ENCODE data around the gene KPNA6.
"Not testable (repeated sequence)": the region's sequence is repeated elsewhere in the genome, so short reads cannot be mapped to it uniquely, and the experiment has no call there.

KPNA6 gene

DNA sequence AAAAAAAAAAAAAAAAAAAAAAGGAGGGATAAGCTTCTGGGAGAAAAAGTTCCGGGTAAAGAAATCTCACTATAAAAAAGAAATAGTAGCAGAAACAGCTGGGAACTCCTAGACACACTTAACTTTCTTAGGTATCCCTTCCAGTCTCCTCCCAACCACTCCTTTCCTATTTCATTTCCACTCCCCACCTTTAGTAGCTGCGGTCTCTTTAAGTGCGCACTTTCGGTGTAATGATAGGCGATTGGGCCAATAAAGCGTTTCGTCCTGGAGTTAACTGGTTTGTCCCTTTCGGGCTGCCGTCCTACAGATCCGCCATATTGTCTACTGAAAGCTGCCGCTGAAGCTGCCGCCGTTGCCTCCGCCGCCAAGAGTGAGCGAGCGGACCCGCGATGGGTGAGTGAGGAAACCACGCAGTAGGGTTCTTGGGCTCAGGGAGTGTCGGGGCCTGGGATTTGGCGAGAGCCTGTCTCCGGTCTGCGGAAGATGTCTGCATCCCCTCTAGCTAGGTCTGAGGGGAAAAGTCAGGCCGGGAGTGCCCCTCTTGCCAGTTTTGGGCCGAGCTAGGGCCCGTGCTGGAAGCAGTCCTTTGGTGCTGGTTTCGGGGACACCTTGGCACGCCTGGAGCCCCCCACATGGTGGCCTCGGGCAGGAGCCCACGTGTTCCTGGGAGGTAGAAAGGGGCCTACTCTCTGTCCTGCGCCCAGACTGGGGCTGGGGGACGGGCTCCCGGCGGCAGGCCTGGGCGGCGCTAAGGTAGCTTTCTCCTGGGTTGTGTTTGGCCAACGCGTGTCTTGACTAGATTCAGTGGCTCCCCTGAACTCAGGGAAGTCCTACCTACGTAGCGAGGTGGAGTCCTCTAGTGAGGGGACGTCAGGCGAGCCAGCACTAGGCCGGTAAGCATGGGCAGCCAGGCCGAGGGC is at the start of gene KPNA6:
TSS of gene KPNA6 (plus strand) at position 315 of the 920 bp plus-strand sequence. CDS start at position 390, 75 bp downstream.
- DNase-seq (ENCODE audit: low read depth in 2 of 2, low spot score in 1 of 2), result peak; percentile 76 to 81

DNA sequence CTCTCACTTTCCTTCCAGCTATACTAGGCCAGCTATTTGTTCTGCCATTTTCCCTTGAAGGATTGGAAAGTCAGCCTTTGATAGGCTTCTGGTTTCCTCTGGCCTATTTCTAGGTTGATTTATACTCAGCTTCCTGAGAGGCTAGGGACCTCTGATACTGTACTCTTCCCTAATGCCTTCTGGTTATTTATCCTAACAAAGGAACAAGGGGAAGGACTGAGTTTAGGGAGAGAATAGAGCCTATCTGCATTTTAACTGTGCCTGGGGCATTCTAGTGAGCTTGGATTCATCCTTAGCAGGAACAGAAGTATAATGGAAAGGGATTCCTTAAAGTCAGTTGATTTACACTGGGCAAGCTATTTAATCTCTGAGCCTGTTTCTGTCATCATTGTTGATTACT is 46.9 kb upstream of the KPNA6 start:
- no peak for DNase-seq (ENCODE audit: low read depth in 2 of 2, low spot score in 1 of 2)

DNA sequence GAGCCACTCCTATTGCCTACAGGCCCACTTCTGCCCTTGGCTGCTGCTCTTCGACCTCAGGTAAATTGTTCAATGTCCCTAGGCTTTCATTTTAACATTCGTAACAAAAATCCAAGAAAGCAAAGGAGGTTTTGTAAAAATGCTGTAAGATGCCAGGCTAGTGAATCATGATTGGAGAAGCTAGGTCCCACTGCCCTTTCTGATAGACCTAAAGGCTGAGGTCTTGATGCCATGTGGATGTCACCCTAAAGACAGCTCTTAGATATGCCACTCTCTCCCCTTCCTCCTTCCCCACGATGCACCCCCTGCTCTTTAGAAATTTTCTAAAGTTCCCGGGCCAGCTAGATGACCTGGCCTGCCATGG is 45.0 kb upstream of the KPNA6 start:
- DNase-seq (ENCODE audit: low read depth in 2 of 2, low spot score in 1 of 2), result no peak

DNA sequence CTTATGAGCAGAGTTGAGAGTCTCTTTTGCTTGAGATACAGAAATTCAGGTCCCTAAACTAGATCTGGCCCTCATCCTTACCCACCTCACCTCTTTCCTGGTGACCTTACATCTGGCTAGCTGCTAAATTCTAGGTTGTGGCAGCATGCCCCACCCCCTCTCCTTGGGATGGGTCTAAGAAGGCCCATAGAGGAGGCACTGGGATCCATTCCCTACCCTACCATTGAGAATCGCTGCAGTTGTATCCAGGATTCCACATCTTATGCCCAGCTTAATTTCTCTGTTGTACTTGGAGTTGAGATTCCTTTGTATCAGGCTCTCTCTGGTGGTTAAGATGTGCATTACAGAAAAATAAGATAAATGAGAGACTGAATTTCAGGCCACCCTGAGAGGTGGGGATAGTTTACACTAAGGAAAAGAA is 44.6 kb upstream of the KPNA6 start:
- DNase-seq (ENCODE audit: low read depth in 2 of 2, low spot score in 1 of 2), result no peak

DNA sequence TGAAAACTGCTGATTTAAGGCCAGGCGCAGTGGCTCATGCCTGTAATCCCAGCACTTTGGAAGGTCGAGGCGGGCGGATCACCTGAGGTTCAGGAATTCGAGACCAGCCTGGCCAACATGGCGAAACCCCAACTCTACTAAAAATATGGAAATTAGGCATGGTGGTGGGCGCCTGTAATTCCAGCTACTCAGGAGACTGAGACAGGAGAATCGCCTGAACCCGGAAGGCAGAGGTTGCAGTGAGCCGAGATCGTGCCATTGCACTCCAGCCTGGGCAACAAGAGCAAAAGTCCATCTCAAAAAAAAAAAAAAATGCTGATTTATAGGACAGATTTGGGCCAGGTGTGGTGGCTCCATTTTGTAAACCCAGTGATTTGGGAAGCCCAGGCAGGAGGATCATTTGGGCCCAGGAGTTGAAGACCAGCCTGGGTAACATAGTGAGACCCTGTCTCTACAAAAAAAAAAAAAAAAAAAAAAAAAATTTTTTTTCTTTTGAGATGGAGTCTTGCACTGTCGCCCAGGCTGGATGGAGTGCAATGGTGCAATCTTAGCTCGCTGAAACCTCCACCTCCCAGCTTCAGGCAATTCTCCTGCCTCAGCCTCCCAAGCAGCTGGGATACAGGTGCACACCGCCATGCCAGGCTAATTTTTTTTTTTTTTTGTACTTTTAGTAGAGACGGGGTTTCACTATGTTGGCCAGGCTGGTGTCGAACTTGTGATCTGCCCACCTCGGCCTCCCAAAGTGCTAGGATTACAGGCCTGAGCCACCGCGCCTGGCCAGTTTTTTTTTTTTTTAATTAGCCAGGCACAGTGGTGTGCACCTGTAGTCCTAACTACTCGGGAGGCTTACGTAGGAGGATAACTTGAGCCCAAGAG is 42.0 kb upstream of the KPNA6 start:
- DNase-seq (ENCODE audit: low read depth in 2 of 2, low spot score in 1 of 2), result not testable (repeated sequence)

DNA sequence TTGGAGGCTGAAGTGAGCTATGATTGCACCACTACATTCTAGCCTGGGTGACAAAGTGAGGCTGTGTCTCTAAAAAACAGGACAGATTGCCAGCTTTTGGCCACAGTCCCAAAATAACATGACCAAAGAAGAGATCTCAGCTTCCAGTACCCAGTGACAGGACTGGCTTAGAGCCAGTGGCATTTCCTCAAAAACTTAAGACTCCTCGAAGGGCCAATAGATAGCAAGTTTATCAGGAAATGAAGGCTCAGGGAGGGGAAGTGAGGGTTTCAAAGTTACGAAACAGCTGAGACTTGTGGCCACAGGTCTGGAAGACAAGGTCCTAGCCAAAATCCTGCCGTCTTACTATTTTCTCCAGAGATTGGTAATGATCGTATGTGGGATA is 41.4 kb upstream of the KPNA6 start:
- no peak for DNase-seq (ENCODE audit: low read depth in 2 of 2, low spot score in 1 of 2)

DNA sequence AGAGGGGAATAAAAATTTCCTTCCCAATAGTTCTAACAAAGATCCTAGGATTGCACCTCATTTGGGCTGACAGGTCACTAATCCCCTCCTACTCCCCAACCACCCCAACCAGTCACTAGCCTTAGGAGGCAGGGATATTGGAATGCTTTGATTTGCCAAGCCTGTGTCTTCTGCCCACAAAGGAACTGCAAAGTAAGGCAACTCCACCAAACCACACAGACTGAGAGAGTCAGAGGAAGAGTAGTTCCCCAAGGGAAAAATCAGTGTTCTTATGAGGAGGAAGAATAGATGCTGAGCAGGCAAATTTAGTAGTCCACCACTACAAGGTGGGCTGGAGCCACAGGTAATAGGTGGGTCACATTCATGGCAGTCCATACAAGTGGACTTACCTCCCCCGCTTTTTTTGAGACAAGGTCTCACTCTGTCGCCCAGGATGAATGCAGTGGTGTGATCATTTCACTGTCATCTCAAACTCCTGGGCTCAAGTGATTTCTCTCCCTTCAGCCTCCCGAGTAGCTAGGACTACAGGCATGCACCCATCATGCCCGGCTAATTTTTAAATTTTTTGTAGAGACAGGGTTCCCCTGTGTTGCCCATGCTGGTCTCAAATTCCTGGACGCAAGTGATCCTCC is 38.8 kb upstream of the KPNA6 start:
- no peak for DNase-seq (ENCODE audit: low read depth in 2 of 2, low spot score in 1 of 2)

DNA sequence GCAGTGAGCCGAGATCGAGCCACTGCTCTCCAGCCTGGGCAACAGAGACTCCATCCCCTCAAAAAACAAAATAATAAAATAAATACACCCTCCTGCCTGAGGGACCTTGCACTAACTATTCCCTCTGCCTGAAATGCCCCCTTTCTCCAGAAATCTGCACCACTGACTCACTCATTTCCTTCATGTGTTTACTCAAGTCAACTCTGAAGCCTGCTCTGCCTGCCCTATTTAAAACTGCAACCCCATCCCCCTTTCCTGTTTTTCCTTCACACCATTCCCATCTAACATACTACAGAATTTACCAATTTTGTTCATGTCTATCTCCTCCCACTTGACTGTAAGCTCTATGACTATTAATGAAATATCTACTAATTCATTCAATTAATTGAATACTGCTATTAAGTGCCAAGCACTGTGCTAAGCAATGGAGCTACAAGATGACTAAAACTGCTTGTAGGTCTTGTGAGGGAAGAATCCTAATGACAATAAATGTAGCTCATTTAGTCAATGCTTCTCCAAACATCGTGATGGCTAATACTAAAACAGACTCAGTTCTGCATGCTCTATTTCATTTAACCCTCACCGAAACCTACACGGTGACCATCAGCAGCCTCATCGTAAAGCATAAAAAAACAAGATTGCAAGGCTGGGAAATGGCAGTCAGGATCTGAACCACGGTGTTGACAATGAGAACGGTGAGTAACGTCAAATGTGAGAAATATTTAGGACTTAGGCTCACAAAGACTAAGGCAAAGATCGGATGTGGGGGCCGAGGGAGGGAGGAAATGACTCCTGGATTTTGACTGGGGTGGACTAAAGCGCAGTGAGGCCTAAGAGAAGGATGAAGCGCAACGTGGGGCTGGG is 35.9 kb upstream of the KPNA6 start:
- DNase-seq (ENCODE audit: low read depth in 2 of 2, low spot score in 1 of 2), result no peak

DNA sequence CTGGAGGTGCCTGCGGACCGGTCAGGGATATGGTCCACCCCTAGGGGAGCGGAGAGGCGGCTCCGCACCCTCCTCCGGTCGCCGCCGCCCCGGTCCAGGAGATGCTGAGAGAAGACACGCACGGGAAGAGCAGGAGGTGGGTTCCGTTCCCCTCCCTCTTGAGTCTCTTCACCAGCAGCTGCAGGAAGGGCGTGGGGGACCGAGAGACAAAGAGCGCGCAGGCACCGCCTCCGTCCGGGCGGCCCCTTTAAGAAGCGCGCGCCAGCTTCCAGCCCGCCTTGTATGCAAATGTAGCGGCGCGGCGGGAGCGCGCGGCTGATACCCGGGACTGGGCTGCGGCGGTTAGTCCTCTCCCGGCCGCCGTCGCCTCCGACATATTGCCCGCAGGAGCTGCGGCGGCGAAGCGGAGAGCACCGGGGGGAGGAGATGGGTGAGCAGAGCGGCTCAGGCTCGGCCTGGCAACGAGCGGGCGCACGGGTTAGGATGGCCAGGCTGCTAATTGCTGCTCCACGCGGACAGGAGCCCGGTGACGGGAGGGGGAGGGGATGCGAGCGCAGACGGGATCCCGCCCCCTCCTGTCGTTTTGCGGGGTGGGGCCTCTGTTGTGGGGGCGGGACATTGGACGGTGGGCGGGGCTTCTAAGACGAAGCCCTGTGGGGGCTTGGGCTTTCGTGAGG is 35.1 kb upstream of the KPNA6 start, which contains the start of gene TMEM39B:
TSS of gene TMEM39B (plus strand) at position 318 of the 677 bp plus-strand sequence. CDS start at position 427, 109 bp downstream.
- peak; percentile 76 to 85 for DNase-seq (ENCODE audit: low read depth in 2 of 2, low spot score in 1 of 2)

DNA sequence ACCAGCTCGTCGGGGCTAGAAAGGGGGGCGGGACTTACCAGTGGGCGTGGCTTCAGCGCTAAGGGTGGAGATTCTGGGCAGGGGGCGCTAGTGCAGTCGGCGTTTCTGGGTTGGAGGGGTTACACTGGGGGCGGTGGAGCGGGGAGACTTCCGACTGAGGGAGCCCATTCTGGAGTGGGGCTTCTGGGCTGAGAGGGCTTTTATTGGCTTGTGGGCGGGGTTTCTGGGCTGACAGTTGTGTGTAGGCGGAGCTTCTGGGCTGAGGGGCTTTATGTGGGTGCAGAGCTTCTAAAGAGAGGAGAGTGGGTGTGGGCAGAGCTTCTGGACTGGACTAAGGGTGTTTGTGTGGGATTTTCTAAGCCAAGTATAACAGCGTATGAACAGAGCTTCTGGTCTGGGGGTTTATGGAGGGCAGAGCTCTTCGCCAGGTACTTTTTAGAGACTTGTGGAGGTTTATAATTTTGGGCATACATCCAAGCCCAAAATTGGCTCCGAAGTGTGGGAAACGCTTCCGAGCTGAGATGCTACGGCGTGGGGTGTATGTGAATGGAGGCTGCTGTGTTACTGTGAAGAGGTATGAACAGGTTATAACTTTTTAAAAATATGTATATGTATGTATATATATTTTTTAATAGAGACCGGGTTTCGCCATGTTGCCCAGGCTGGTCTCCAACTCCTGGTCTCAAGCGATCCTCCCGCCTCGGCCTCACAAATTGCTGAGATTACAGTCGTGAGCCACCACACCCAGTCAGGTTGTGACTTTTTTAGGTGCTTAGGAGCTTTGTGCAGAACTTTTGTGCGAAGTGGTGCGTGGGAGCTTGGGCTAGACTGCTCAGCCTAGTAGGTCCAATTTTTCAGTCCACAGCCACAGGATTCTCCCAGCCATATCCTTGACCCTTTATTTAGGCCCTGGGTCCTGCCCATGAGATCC is 34.3 kb upstream of the KPNA6 start:
- no peak for DNase-seq (ENCODE audit: low read depth in 2 of 2, low spot score in 1 of 2)

DNA sequence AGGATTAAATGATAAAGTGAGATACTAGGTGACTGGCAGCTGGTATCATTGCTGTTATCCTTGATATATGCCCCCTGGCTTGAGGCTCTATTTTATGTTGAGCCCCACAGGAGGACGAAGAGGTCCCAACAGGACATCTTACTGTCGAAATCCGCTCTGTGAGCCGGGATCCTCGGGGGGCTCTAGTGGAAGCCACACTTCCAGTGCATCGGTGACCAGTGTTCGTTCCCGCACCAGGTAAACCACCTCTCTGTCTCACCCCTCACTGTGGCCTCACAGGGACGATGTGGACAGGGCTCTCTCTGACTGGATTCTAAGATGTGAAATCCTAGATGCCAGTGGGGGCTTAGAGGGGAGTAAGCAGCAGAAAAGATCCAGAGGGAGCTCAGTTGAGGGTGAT is 33.0 kb upstream of the KPNA6 start:
- no peak for DNase-seq (ENCODE audit: low read depth in 2 of 2, low spot score in 1 of 2)

DNA sequence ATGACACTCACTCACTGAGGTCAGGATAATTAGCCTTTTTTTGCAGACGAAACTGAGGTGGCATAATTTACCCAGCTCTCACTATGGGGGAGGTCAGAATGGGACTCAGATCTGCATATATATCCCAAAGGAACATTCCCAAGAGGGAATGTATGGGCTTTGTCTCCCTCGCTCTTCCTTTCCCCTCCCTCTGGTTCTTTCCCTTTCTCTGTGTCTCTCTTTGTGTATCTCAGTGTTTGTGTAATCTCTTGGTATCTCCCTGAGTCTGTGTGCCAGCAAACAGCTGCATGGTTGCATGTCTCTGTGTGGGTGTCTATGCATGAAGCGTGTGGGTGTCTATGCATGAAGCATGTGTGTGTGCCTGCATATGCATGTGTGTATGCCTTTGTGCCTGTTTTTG is 30.4 kb upstream of the KPNA6 start:
- DNase-seq (ENCODE audit: low read depth in 2 of 2, low spot score in 1 of 2), result no peak

DNA sequence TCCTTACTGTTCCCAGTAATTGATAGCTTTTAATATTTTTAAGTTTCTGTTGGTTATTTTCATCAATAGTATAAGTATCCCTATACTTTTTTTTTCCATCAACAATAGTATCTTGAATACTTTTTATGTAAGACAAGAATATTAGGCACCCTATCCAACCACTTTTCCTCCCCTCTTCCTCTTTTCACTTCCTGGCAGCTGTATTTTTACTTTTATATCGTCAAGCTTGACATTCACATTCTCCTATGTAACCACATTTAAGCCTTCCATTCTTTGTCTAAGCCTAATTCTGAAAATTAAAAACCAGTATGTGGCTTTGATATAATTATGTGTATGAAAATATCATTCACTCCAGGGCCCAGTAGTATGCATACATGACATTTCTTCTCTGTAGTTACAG is 25.8 kb upstream of the KPNA6 start:
- DNase-seq (ENCODE audit: low read depth in 2 of 2, low spot score in 1 of 2), result no peak

DNA sequence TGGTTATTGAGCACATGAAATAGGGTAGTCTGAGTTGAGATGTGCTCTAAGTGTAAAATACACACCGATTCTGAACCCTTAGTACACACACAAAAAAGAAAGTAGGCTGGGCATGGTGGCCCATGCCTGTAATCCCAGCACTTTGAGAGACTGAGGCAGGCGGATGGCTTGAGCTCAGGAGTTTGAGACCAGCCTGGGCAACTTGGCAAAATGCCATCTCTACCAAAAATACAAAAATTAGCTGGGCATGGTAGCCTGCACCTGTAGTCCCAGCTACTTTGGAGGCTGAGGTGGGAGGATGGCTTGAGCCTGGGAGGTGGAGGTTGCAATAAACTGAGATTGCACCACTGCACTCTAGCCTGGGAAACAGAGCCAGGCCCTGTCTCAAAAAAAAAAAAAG is 21.5 kb upstream of the KPNA6 start:
- DNase-seq (ENCODE audit: low read depth in 2 of 2, low spot score in 1 of 2), result not testable (repeated sequence)

DNA sequence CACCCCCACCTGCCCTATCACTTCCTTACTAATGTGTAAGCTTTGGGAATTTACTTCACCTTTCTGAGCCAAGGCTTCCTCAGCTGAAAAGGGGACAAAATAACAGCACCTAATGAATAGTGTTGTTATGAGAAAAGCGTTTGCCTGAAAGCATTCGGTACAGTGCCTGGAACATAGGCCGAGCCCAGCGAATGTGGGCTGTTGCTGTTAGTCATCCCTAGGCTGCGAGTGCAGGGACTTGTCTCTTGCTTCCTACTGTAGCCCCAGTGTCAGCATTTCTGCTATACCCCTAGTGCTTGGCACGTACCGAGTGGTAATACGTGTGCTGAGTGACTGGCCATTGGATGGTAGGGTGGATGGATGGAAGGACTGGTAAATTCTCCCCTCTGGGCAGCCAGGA is 16.7 kb upstream of the KPNA6 start:
- DNase-seq (ENCODE audit: low read depth in 2 of 2, low spot score in 1 of 2), result no peak

DNA sequence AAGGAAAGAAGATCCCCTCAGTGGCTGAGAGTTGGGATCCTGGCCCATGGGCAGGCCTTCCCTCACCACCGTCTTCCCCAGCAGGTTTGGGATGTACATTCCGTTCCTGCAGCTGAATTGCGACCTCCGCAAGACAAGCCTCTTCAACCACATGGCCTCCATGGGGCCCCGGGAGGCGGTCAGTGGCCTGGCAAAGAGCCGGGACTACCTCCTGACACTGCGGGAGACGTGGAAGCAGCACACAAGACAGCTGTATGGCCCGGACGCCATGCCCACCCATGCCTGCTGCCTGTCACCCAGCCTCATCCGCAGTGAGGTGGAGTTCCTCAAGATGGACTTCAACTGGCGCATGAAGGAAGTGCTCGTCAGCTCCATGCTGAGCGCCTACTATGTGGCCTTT is 16.3 kb upstream of the KPNA6 start:
- DNase-seq (ENCODE audit: low read depth in 2 of 2, low spot score in 1 of 2), result no peak

DNA sequence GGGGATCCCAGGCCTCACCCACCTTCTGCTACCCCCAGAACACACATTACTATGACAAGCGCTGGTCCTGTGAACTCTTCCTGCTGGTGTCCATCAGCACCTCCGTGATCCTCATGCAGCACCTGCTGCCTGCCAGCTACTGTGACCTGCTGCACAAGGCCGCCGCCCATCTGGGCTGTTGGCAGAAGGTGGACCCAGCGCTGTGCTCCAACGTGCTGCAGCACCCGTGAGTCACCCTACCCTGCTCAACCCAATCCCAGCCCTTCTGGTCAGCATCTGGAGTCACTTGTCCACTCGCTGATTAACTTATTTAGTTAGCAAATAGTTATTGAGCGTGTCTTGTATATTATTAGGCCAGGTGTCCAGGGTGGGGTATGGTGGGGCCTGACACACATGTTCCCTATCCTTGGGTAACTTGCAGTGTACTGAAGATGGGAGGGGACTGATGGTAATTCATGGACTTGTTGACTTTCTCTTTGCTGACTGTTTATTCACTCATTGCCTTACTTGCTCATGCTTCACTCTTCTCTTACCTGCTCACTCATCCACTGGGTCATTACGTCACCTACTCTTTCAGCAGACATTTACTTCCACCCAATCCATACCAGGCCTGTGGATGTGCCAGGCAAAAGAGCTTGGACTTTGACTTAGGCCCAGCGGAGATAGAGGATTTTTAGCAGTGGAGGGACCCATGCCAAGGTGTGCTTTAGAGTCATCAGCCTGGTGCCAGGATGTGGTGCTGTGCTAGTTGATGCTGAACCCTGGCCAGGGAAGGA is 12.9 kb upstream of the KPNA6 start:
- DNase-seq (ENCODE audit: low read depth in 2 of 2, low spot score in 1 of 2), result no peak

DNA sequence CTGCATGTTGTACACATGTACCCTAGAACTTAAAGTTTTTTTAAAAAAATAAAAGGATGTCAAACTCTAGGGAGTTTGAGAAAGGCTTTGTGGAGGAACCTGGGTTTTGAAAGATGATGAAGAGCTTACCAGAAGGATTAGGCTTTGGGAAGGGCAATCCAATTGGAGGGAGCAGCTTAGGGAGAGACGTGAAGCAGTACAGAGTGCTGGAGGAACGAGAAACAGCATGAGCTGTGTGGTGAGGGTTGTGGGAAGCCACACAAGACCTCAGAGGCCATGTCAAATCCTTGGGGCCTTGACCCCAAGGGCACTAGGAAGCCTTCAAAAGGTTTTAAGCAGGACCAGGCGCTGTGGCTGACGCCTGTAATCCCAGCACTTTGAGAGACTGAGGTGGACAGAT is 8.4 kb upstream of the KPNA6 start:
- no peak for DNase-seq (ENCODE audit: low read depth in 2 of 2, low spot score in 1 of 2)

All from stimulated activated CD8-positive, alpha-beta memory T cell treated with anti-CD3 and anti-CD28 coated beads, Interleukin-4, amount 100 ng/mL, for 4 hours (primary cell).